SK-N-SH treated with all-trans-retinoic acid at 6 μM for 48 hours (cell line): ENCODE data around the gene STX18.

ENCODE experiments used
- TOX ChIP-seq: fragments of 250-450 bp; sonication (Bioruptor Pico); IDR thresholded peaks from 2 replicates; pipeline ENCODE4 v1.8.0; 2021; ENCODE audit warnings: mild to moderate bottlenecking, moderate library complexity, borderline replicate concordance
- ZNF565 ChIP-seq: fragments of 450-650 bp; formaldehyde crosslinking; conservative IDR thresholded peaks from 2 replicates; pipeline ENCODE4 v1.5.0; 2020; ENCODE audit warnings: low read depth, mild to moderate bottlenecking, moderate library complexity

DNA sequence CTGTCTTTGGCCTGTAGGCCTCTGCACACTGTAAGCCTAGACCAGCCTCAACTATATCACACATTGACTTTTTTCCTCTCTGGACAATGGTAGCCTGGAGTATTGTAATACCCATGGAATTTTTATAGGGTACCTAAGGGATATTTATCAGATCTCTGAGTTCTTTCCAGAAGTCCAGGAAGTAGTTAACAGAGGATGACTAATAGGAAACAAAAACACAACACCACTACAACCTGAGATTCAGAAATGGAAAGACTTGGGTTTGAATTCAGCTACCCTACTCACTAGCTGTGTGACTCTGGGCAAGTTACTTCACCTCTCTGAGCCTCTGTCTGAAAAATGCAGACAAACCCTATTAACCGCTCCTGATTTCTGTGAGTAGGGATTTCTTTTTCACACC is 7.7 kb upstream of the STX18 start:
- no peak for TF ChIP-seq ZNF565 (CRISPR knock-in tag)
- no peak for TF ChIP-seq TOX
